Effector CD8-positive, alpha-beta T cell (primary cell): Measurements from ENCODE around the gene ITPRIPL2.

Experiments used
- DNase-seq: peaks from one replicate; lab custom pipeline; 2025; lab: John Stamatoyannopoulos, UW
- total RNA-seq, 4 experiments: gene quantifications; one replicate each; lab custom pipeline; 2026; lab: John Stamatoyannopoulos, UW

Gene ITPRIPL2
- total RNA-seq, result 6.3 to 14.1 (median 10.0) reads per million in 4 experiments

GRCh38 chr16:19113577-19114358 is at the start of gene ITPRIPL2:
TSS of gene ITPRIPL2 (plus strand) at chr16:19113964. CDS start at chr16:19114462, 498 bp downstream.
- no peak for DNase-seq

GRCh38 chr16:19066988-19067348 is 46.8 kb upstream of the ITPRIPL2 start:
- DNase-seq, result no peak

GRCh38 chr16:19067349-19068236 is 46.2 kb upstream of the ITPRIPL2 start, which contains the start of gene COQ7:
TSS of gene COQ7 (plus strand) at chr16:19067614. CDS start at chr16:19067665, 51 bp downstream.
- DNase-seq, result peak; percentile 95

GRCh38 chr16:19068237-19068815 is 45.4 kb upstream of the ITPRIPL2 start:
- no peak for DNase-seq

GRCh38 chr16:19071811-19072777 is 41.7 kb upstream of the ITPRIPL2 start:
- peak; percentile 19 for DNase-seq

GRCh38 chr16:19073344-19073743 is 40.4 kb upstream of the ITPRIPL2 start:
- DNase-seq, result no peak

GRCh38 chr16:19073863-19074262 is 39.9 kb upstream of the ITPRIPL2 start:
- DNase-seq, result no peak

GRCh38 chr16:19075511-19075910 is 38.3 kb upstream of the ITPRIPL2 start:
- no peak for DNase-seq

GRCh38 chr16:19077879-19078278 is 35.9 kb upstream of the ITPRIPL2 start:
- DNase-seq, result no peak

- no peak for DNase-seq
Observed at GRCh38 chr16:19083670-19084069, 30.1 kb upstream of the ITPRIPL2 start.

GRCh38 chr16:19084139-19084538 is 29.6 kb upstream of the ITPRIPL2 start:
- no peak for DNase-seq

- no peak for DNase-seq
Observed at GRCh38 chr16:19084879-19085278, 28.9 kb upstream of the ITPRIPL2 start.

- DNase-seq, result no peak
Observed at GRCh38 chr16:19085679-19086200, 28.0 kb upstream of the ITPRIPL2 start.

- peak; percentile 64 for DNase-seq
Observed at GRCh38 chr16:19086322-19087199, 27.2 kb upstream of the ITPRIPL2 start.

- no peak for DNase-seq
Observed at GRCh38 chr16:19088341-19088916, 25.3 kb upstream of the ITPRIPL2 start.

- DNase-seq, result no peak
Observed at GRCh38 chr16:19089410-19089955, 24.3 kb upstream of the ITPRIPL2 start.

- DNase-seq, result no peak
Observed at GRCh38 chr16:19090916-19091315, 22.8 kb upstream of the ITPRIPL2 start.

- DNase-seq, result no peak
Observed at GRCh38 chr16:19092653-19093410, 20.9 kb upstream of the ITPRIPL2 start.
